ENCODE data around the gene TRAPPC11.
"Not testable (repeated sequence)": the region's sequence is repeated elsewhere in the genome, so short reads cannot be mapped to it uniquely, and the experiment has no call there.

GRCh38 chr4:183627286-183627685 is 31.8 kb upstream of the TRAPPC11 start:
- not testable (repeated sequence) for TF ChIP-seq POLR2A (IDR thresholded peaks at IDR 0.05; ENCODE audit: low read length); GATA1 (IDR thresholded peaks at IDR 0.05; ENCODE audit: low read depth, low read length)
